ENCODE data around the gene TRAF3.

DNA sequence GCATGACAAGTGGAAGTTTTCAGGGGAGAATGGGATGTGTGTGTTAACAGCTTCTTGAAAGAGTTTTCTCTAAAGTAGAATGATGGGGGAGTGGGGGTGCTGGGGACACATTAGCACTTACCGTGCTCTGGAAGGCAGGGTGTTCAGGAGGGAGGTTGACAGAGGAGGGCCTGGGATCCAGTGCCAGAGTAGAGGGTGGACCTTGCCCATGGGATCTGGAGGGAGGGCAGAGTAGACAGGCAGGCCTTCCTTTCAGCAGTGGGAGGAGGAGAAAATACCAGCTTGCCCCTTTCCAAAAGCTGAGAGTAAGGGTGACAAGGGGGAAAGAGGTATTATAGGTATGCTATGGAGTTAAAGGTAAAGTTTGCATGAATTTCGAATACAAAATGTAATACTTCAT is 40.1 kb downstream of the TRAF3 start:
- no peak for TF ChIP-seq CTCF (IDR thresholded peaks at IDR 0.05; ENCODE audit: low read length)
- no peak for TF ChIP-seq EZH2 (IDR thresholded peaks at IDR 0.05; ENCODE audit: borderline replicate concordance, low read length)

Measured in OCI-LY1 (cell line).